ENCODE measurements around the gene REM2. TPM values are rescaled to one million over a fixed set of nuclear protein-coding genes. Genes with fewer than 3 reads are reported as not detected.

REM2 gene
- total RNA-seq, 2 donors from 2014 or later, result 0.77 to 1.2 TPM

DNA sequence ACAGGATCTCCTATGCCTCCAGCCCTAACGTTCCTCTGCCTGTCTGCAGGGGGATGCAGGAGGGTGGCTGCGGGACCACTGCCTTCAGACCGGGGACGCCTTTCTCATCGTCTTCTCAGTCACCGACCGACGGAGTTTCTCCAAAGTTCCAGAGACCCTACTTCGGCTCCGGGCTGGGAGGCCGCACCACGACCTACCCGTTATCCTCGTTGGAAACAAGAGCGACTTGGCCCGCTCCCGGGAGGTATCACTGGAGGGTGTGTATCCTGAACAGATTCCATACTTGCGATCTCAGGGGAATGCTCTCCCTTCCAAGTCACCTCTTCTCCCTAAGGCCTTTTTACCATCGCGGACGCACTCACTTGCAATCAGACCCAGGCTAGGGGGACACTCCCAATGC is 3.0 kb downstream of the REM2 start:
- Histone ChIP-seq H3K36me3 (ENCODE audit: control insufficient read depth, insufficient read depth, low read length) (no peaks in the 10 kb centered on the region), H3K27ac (ENCODE audit: low read depth, low read length) (no peak overlapping the region), H3K9ac (ENCODE audit: extremely low read depth, low read length, poor library complexity, severe bottlenecking) (no peak overlapping the region), H3K9me3 (ENCODE audit: control insufficient read depth, low read length) (no peaks in the 10 kb centered on the region), H3K4me3 (ENCODE audit: low read length) (peak overlapping the region; percentile 93), H3K27me3 (ENCODE audit: control insufficient read depth, insufficient read depth, low read length, poor library complexity, severe bottlenecking) (peaks cover 4% of the 10 kb centered on the region), H3K4me1 (ENCODE audit: control insufficient read depth, insufficient read depth, low read length) (peaks cover 22% of the 10 kb centered on the region)
- TF ChIP-seq, protein P1, sequence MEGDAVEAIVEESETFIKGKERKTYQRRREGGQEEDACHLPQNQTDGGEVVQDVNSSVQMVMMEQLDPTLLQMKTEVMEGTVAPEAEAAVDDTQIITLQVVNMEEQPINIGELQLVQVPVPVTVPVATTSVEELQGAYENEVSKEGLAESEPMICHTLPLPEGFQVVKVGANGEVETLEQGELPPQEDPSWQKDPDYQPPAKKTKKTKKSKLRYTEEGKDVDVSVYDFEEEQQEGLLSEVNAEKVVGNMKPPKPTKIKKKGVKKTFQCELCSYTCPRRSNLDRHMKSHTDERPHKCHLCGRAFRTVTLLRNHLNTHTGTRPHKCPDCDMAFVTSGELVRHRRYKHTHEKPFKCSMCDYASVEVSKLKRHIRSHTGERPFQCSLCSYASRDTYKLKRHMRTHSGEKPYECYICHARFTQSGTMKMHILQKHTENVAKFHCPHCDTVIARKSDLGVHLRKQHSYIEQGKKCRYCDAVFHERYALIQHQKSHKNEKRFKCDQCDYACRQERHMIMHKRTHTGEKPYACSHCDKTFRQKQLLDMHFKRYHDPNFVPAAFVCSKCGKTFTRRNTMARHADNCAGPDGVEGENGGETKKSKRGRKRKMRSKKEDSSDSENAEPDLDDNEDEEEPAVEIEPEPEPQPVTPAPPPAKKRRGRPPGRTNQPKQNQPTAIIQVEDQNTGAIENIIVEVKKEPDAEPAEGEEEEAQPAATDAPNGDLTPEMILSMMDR (conservative IDR thresholded peaks at IDR 0.05), result no peak
- DNase-seq, result no peak
- WGBS, 2 experiments (ENCODE audit: insufficient coverage in 1 of 2, insufficient read length in 1 of 2), result 91 to 95% methylated on average over 21 of the region's 21 CpGs
- peaks cover 3% of the 10 kb centered on the region for H3K36me3 Mint-ChIP-seq (ENCODE audit: low read depth)
- peaks cover 30% of the 10 kb centered on the region for H3K4me1 Mint-ChIP-seq
- peak overlapping the region; percentile 80 for H3K4me3 Mint-ChIP-seq
- peaks cover 26% of the 10 kb centered on the region for H3K27me3 Mint-ChIP-seq (ENCODE audit: insufficient read depth)
- peak overlapping the region; percentile 79 for H3K27ac Mint-ChIP-seq
- H3K9me3 Mint-ChIP-seq, result peaks cover 2% of the 10 kb centered on the region

DNA sequence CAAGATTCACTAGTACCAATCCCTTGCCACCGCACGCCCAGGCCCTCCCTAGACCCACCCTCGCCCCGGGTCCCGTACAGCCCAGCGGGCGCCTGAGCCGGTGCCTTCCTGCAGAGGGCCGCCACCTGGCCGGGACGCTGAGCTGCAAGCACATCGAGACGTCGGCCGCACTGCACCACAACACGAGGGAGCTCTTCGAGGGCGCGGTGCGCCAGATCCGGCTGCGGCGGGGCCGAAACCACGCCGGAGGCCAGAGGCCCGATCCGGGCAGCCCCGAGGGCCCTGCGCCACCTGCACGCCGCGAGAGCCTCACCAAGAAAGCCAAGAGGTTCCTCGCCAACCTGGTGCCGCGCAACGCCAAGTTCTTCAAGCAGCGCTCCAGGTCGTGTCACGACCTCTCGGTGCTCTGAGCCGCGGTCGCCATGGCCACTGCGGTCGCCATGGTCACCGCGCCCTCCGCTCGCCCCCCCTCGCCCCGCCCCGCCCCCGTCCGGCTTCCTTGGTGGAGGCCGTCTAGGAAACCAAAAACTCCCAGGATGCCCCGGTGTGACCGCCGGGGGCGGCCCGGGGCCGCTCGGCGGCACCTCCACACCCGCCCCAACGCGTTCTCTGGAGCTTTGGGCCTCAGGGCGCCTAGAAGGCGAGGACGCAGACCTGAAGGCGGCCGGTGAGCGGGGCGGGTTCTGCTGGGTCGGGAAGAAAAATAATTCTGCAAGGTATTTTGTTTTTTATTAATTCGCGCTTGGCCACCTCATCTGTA is 3.7 kb downstream of the REM2 start:
- 5 to 6% methylated on average over 18 to 77 of the region's 77 CpGs for WGBS, 2 experiments (ENCODE audit: insufficient coverage in 1 of 2, insufficient read length in 1 of 2)
- TF ChIP-seq, protein P1 (conservative IDR thresholded peaks at IDR 0.05), result peak; percentile 47
- Mint-ChIP-seq H3K4me3 (peak overlapping the region; percentile 80), H3K27me3 (ENCODE audit: insufficient read depth) (peaks cover 26% of the 10 kb centered on the region), H3K27ac (peak overlapping the region; percentile 99), H3K36me3 (ENCODE audit: low read depth) (peaks cover 3% of the 10 kb centered on the region), H3K4me1 (peaks cover 27% of the 10 kb centered on the region), H3K9me3 (peaks cover 2% of the 10 kb centered on the region)
- H3K4me3 ChIP-seq (ENCODE audit: low read length), result peak overlapping the region; percentile 93
- H3K27me3 ChIP-seq (ENCODE audit: control insufficient read depth, insufficient read depth, low read length, poor library complexity, severe bottlenecking), result peaks cover 4% of the 10 kb centered on the region
- H3K9me3 ChIP-seq (ENCODE audit: control insufficient read depth, low read length), result no peaks in the 10 kb centered on the region
- DNase-seq, result peak; percentile 94
- H3K4me1 ChIP-seq (ENCODE audit: control insufficient read depth, insufficient read depth, low read length), result peaks cover 22% of the 10 kb centered on the region
- peak overlapping the region; percentile 83 for H3K9ac ChIP-seq (ENCODE audit: extremely low read depth, low read length, poor library complexity, severe bottlenecking)
- H3K36me3 ChIP-seq (ENCODE audit: control insufficient read depth, insufficient read depth, low read length), result no peaks in the 10 kb centered on the region
- peak overlapping the region; percentile 97 for H3K27ac ChIP-seq (ENCODE audit: low read depth, low read length)

DNA sequence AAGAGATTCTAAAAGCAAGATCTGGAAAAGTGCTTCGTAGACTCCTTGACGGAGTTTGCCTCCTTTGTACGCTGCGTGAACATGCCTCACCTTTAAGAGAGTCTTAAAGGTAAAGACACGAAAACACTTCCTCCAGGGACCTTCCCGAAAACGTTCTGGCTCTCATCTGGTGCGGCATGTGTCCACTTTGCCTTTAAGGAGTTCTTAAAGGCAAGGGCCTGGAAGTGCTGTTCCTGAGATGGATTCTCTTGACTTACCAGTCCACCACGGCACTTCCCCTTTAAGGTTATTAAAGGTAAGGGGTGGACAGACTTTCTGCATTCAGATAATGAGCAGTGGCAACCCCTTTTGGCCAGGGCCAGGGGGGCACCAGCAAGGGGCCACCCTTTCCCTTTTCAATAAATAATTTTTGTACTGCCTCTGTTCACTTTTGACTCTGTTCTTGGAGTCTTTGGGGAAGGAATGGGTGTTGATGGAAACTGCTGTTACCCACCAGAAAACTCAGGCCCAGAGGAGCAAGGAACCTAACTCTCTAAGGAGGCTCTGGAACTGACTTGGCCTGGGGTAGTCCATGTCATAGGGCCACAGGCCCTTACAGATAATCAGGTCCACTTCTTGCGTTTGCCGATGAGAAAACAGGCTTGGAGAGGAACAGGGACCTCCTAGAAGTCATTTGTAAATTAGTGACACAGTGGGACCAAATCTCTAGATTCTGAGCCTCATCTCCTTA is 4.4 kb downstream of the REM2 start:
- Histone ChIP-seq H3K9me3 (ENCODE audit: control insufficient read depth, low read length) (no peaks in the 10 kb centered on the region), H3K27ac (ENCODE audit: low read depth, low read length) (peak overlapping the region; percentile 97), H3K9ac (ENCODE audit: extremely low read depth, low read length, poor library complexity, severe bottlenecking) (peak overlapping the region; percentile 83), H3K4me1 (ENCODE audit: control insufficient read depth, insufficient read depth, low read length) (peaks cover 19% of the 10 kb centered on the region), H3K36me3 (ENCODE audit: control insufficient read depth, insufficient read depth, low read length) (no peaks in the 10 kb centered on the region), H3K4me3 (ENCODE audit: low read length) (peak overlapping the region; percentile 93), H3K27me3 (ENCODE audit: control insufficient read depth, insufficient read depth, low read length, poor library complexity, severe bottlenecking) (peaks cover 4% of the 10 kb centered on the region)
- Mint-ChIP-seq H3K27ac (peak overlapping the region; percentile 99), H3K4me1 (peaks cover 19% of the 10 kb centered on the region), H3K27me3 (ENCODE audit: insufficient read depth) (peaks cover 26% of the 10 kb centered on the region), H3K36me3 (ENCODE audit: low read depth) (peaks cover 3% of the 10 kb centered on the region), H3K9me3 (peaks cover 2% of the 10 kb centered on the region), H3K4me3 (peak overlapping the region; percentile 80)
- TF ChIP-seq, protein P1 (conservative IDR thresholded peaks at IDR 0.05), result no peak
- peak; percentile 89 for DNase-seq
- WGBS, 2 experiments (ENCODE audit: insufficient coverage in 1 of 2, insufficient read length in 1 of 2), result 6 to 25% methylated on average over 6 to 11 of the region's 11 CpGs
